GM18498 (cell line): Measurements from ENCODE around the gene SPOUT1.
"Not testable (repeated sequence)": the region's sequence is repeated elsewhere in the genome, so short reads cannot be mapped to it uniquely, and the experiment has no call there.

Experiments used
- ATAC-seq: cut with Tn5 transposase; IDR thresholded peaks from one replicate; pipeline ENCODE4 v1.9.1; 2021; ENCODE audit warnings: mild to moderate bottlenecking, moderate library complexity; ENCODE audit not compliant: unreplicated experiment

Gene SPOUT1

DNA sequence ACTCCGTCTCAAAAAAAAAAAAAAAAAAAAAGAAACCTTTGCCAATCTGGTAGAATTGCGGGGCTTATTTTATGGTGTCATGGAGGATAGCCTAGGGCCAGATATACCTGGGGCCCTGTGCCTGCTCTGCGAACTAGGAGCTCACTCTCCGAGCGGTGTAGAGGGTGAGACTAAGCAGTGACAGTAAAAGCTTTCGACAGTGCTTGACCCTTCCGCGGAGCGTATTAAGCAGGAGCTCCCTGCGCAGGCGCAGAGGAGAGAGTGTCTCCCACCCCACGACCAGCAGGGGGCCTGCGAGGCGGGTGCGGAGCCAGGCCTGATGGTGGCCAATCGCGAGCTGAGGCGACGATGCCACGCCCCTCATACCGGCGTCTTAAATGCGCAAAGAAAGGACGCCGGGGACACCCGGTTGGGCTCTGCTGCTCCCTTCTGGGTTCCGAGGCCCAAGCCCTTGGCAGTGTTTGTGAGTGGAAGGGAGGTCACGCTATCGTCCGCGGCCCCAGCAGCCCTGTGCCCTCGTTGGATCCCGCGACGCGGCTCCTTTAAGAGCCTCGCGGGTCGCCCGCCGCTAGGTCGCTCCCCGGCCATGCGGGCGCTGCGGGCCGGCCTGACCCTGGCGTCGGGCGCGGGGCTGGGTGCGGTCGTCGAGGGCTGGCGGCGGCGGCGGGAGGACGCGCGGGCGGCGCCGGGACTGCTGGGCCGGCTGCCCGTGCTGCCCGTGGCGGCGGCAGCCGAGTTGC, 11.3 kb downstream of the SPOUT1 start, which contains the start of gene ENDOG:
ENDOG (plus strand) TSS at position 402 of the 740 bp plus-strand sequence; CDS start at position 587, 185 bp downstream.
- ATAC-seq = peak; percentile 90

DNA sequence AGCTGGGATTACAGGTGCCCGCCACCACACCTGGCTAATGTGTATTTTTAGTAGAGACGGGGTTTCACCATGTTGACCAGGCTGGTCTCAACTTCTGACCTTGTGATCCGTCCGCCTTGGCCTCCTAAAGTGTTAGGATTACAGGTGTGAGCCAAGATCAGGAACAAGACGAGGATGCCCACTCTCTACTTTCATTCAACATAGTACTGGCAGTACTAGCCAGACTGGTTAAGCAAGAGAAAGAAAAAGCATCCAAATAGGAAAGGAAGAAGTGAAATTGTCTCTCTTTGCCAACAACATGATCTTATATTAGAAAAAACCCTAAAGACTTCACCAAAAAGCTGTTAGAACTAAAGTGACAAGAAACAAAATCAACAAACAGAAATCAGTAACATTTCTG, 18.7 kb downstream of the SPOUT1 start:
- ATAC-seq = no peak

DNA sequence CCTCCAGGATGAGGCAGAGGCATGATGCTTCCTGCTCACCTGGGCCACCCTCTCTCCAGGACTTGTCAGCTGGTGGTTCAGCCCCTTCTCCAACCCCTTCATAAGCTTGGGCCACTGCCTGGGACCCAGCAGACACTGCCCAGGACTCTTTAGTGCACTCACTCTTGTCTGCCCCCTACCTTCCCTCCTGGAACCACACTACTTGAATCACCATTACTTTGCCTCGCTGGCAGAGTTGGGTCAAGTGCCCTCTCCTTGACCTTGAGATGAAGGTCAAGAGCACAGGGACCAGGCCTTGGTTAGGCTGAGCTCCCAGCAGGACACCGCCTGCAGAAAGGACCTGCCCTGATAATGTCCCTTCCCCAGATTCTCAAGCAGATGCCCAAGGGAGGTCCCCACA, 19.8 kb downstream of the SPOUT1 start:
- ATAC-seq = no peak

DNA sequence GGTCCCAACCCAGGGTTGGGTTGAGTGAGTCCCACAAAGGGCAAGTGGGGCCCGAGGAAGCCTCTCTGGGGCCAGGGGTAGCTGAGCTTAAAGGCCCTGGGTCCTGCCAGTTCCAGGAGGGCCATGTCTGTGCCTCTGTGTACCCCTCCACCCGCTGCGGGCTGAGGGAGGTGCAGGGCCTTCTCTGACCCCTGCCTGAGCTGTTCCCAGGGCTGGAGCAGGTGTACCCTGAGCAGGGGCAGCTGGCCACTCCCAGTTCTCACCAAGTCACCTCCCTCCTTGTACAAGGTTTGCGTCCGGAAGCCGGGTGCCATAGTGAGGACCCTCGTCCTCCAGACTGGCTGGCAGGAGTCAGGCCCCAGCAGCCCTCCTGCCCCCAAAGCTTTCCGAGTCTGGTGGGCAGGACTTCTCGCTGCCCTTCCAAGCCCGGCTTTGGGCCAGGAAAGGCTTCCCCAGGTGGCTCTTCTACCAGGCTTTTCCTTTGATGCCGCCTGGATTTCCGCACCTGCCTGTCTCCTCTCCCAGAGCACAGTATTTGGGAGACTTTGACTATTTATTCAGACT, 20.5 kb downstream of the SPOUT1 start:
- no peak for ATAC-seq

DNA sequence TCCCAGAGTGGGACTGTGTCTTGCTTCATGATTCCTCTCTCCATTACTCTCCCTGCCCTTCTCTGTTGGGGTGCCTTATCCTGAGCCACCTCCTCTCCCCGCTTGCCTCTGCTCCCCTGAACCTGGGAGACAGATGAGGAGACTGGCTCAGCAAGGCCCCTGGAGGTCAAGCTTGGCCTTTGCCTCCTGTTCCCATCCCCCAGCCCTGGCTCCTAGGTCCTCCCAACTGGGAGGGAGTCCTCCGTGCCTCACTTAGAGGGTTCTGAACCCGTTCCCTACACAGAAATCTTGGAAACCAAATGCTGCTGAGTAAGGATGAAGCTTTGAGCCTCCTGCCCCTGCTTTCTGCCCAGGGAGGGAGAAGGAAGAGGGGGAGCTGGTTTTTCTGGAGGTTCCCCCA, 21.1 kb downstream of the SPOUT1 start:
- no peak for ATAC-seq

DNA sequence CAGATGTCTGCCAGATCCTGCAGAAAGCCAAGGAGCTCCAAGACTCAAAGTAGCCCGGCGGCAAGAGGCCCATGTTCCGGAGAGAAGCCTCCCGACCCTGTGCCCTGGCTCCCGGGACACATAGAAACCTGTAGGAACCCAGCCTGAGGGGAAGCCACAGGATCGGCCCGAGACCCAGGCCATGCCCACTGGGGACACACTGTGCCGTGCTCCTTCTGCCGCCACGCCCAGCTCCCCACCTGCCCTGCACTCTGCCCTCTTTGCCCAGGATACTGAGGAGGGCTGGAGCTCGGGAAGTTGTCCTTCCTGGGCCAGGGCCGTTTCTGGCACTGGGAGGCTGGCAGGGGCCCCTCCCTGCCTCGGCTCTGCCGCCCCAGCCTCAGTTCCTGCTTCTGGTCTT, 21.8 kb downstream of the SPOUT1 start:
- no peak for ATAC-seq

DNA sequence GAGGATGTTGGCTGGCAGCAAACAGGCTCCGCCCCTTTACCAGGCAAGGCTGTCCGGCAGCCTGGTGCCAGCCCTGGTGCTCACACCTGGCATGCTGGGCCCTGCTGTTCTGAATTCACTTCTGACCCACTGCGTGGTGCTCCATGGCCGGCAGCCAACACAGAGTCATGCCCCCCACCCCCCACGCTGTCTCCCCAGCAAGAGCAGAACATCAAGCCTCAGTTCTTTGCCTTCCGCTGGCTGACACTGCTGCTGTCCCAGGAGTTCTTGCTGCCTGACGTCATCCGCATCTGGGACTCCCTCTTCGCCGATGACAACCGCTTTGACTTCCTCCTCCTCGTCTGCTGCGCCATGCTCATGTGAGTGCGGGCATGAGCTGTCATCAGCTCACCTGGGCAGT, 23.9 kb downstream of the SPOUT1 start:
- ATAC-seq = no peak

DNA sequence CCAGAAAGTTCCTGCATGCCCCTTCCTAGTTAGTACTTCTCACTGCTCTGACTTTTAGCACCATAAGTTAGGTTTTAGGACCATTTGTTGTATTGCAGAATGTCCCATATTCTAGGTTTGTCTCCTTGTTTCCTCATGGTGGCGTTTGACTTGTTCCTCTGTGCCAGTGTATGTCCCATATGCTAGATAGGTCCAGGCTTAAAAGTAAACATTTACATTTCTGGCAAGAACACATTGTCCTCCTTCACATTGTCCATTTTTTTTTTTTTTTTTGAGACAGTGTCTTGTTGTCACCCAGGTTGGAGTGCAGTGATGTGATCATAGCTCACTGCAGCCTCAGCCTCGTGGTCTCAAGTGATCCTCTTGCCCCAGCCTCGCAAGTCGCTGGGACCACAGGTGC, 27.1 kb downstream of the SPOUT1 start:
- no peak for ATAC-seq

DNA sequence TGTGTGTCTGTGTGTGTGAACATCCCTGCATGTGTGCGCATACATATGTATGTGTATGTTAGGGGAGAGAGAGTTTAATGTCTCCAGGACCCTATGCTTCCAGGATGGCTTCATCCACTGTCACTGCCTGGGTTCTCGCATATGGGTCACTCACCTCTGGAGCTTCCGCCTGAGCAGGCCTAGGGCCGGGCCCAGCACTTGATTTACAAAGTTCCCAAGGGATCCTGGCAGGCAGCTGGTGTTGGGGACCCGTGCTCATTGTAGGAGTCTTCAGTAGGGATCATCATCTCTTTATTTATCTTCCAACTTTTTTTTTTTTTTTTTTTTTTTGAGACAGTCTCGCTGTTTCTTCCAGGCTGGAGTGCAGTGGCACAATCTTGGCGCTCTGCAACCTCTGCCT, 29.5 kb downstream of the SPOUT1 start:
- no peak for ATAC-seq

DNA sequence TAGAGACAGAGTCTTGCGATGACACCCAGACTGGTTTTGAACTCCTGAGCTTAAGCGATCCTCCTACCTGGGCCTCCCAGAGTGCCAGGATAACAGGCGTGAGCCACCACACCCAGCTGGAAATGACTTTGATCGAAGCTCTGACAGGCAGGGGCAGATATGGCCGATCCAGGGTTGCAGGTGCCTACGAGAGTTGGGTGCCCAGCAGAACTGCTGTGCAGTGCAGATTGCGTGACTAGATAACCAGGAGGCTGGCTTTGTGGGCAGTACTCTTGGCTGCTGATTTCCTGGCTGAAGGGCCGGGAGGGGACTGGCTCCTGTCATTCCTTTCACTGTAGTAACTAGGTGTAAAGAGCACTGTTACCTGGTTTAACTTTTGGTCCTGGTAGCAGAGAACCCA, 30.7 kb downstream of the SPOUT1 start:
- ATAC-seq = no peak

DNA sequence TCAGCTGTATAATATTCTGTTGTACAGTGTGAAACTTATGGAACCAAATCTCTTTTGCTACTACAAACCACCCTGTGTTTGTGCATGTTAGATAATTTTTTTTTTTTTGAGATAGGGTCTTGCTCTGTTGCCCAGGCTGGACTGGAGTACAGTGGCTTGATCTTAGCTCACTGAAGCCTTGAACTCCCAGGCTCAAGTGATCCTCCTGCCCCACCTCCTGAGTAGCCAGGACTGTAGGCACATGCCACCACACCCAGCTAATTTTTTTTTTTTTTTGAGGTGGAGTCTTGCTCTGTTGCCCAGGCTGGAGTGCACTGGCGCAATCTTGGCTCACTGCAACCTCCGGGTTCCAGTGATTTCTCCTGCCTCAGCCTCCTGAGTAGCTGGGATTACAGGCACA, 34.6 kb downstream of the SPOUT1 start:
- not testable (repeated sequence) for ATAC-seq

DNA sequence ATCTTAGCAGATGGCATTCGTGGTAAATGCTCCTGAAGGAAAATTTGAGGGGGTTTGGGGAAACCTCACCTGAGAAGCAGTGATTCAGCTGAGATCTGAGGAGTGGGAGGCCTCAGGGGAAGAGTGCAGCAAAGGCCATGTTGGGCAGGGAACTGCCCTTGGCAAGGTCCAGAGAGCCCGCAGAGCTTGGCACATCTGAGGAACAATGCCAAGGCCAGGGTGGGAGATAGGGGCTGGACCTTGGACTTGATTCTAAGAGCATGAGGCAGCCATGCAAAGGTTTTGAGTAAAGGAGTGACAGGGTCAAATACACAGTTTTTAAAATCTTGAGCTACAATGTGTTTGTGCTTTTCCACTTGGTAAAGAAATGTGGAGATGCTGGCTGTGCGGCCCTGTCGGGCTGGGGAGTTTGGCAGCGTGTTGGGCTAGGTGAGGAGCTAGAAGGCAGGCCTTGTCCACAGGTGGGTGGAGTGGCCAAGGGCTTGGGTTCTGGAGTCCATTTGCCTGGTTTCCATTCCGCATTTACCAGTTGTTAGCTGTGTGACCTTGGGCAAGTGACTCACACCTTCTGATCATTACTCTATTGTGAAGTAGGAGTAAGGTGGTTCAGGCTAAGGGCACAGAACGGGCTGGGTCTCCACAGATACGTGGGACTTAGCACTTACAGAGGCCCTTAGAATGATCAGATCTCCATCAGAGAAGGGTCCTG, 36.5 kb downstream of the SPOUT1 start:
- no peak for ATAC-seq

DNA sequence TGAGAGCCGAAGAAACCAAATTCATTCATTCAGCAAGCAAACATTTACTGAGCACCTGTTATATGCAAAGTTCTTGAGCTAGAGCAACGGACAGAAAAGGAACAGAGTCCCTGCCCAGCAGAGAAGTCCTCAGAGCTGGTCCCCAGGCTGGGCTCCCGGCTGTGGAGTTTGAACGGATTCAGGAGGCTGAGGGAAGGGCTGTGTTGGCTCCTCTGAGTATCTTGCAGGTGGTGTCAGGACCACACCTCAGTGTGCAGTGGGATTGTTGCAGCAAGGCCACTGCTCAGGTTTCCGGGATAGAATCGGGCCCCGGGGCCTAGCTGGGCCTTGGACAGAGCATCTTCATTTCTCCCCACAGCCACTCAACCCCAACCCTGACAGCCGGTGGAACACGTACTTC, 37.5 kb downstream of the SPOUT1 start:
- ATAC-seq = no peak

DNA sequence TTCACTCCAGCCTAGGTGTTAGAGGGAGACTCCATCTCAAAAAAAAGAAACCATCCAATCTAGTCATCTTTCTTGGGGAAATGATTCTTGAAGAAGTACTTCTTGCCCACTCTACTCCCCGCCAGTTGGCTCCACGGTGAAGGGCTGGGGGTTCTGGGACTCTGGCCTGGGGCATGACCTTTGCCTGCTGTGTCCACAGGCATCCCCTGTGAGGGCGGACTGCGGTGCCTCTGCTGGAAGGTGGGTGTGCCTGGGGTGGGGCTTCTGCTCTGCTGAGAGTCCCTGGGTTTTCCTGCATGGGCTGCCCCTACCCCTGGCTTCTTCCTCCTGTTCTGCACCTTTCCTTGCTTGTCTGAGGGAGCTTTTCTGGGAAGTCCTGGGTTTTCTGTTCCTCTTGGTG, 39.1 kb downstream of the SPOUT1 start:
- ATAC-seq = no peak

DNA sequence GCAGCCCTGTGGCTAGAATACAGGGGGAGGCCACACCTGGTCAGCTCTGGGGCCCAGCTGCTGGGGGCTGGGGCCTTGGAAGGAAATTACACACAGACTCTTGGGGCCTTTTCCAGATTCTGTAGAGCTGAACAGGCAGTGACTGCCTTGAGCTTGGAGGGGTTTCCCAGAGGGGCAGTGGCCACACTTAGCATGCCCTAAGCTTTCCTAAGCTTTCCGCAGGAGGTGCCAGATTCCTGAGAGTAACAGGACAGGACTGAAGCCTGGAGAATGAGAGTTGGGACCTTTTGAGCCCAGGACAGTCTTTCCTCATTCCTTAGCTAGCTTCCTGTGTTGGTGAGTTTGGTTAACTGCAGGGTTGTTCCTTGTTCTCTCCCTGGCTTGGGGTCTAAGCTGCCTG, 41.1 kb downstream of the SPOUT1 start:
- no peak for ATAC-seq

DNA sequence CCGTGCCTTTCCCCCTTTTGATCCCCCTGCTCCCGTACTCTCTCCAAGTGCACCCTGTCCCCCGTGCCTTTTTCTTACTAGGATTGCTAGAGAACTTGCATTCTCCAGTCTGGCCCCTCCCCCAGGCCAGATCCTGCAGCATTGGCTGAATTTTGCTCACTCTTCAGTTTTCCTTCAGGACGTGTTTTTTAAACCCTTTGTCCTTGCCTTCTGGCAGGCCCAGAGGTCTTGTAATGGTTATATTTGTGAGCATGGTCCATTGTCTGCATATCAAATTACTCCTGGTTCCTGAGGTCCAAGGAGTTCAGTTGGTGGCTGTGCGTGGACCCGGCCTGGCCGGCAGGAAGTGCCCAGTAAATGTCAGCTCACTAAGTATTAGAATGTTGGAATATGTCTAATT, 41.9 kb downstream of the SPOUT1 start:
- ATAC-seq = no peak

DNA sequence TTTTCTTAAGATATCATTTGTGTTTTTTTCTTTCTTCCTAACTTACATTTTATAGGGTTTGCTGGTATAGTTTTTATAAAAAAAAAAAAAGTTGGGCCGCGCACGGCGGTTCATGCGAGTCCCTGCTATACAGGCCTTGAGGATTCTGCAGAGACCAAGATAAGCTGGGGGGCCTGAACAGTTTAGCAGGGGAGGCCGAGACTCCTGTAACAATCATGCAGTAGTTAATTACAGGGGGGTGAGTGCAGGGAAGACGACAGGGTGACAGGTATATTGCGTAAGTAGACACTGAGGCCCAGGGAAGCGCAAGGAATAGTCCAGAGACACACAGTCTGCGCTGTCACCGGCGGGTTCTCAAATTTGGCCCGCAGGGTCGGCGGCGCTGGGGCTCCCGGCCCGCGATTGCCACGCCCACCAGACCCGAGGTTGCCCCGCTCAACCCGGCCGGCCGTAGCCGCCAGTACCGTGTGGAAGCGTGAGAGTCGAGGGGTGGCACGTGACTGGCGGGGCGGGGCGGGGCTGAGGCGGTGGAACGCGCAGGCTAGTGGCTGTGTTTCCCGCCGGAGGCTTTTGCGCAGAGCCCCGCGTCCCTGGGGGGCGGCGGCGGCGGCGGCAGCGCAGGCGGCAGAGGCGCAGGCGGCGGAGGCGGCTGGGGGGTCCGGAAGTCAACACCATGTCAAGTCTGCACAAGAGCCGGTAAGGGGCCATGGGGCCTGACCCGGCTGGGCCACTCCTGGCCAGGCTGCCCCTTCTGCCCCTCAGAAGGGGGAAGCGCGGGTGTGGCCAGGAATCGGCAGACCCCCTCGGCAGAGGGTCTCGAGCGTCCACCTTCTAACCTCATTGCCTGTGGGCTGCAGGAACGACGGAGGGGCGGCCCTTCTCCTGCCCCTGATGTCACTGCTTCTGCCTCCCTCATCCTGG, 42.7 kb downstream of the SPOUT1 start, which contains the start of gene TBC1D13:
TBC1D13 (plus strand) TSS at position 573 of the 921 bp plus-strand sequence; CDS start at position 674, 101 bp downstream.
- peak; percentile 94 for ATAC-seq

DNA sequence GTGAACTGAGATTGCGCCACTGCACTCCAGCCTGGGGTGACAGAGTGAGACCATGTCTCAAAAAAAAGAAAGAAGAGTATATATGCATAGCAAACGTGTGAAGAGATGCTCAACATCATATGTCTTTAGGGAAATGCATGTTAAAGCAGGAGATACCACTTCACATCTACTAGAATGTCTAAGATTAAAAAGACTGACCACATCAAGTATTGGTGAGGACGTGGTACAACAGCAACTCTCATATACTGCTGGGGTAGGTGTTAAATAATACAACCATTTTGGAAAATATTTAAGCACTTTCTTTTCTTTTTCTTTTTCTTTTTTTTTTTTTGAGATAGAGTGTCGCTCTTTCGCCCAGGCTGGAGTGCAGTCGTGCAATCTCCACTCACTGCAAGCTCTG, 44.2 kb downstream of the SPOUT1 start:
- ATAC-seq = no peak

DNA sequence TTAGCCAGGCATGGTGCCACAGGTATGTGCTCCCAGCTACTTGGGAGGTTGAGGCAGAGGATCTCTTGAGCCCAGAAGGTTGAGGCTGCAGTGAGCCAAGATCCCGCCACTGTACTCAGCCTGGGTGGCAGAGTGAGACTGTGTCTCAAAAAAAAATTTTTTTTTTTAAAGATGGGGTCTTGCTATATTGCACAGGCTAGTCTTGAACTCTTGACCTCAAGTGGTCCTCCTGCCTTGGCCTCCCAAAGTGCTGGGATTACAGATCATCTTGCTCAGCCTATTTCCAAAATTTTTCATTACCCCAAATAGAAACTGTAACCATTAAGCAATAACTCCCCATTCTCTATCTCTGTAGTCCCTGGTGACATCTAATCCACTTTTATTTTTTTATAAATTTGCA, 46.9 kb downstream of the SPOUT1 start:
- ATAC-seq = no peak

DNA sequence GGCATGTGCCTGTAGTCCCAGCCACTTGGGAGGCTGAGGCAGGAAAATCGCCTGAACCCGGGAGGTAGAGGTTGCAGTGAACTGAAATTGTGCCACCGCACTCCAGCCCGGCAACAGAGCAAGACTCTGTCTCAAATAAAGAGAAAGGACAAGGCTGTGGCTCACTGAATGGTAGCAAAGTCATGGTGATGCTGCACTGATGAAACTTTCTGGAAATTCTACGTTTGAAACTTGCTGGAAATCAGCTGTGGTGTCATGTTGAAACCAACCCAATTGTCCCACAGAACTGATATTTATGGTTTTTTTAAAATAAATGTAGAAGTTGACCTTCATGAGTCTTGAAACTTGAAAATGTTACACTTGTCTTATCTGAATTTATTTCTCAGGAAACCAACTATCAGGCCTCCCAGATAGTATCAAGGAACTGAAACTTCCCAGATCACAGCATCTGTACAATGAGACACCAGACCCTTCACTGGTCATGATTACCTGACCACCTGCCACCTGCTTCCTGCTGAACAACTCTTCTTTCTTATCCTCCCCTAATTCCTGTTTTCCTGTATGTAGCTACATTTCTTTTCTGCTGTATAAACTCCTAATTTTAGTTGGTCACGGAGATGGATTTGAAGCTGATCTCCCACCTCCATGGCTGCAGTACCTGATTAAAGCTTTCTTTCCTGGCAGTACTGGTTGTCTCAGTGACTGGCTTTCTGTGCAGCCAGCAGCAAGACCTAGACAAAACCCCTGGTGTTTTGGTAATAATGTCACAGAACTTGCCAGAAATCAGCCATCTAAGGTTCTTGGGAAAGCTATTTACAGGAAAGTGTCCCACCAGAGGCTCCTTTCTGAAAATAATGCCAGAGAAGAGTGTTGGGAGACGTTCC, 48.2 kb downstream of the SPOUT1 start:
- no peak for ATAC-seq
